SK-N-SH (cell line): ENCODE results near the gene ENTPD7. TPM values are rescaled to one million over a fixed set of nuclear protein-coding genes. Genes with fewer than 3 reads are reported as not detected.

Experiments
- CTCF ChIA-PET: fragments of 300-600, 350-600 bp; formaldehyde crosslinking; extraction: SDS; loops from one replicate; lab custom pipeline; 2021; lab: Yijun Ruan, JAX
- POLR2A ChIA-PET: fragments of 350-600 bp; sonication (Branson Sonifier 250); formaldehyde crosslinking; extraction: SDS; loops from one replicate; lab custom pipeline; 2020; ENCODE audit warnings: antibody characterized with exemption, inconsistent platforms; lab: Yijun Ruan, JAX
- DNase-seq: peaks from one replicate; pipeline ENCODE4 v3.0.0; 2012
- H2AFZ ChIP-seq: fragments of 200-600 bp; sonication (generic); 2 replicates; pipeline ENCODE4 v1.8.1; 2016; ENCODE audit warnings: antibody characterized with exemption, mild to moderate bottlenecking, low read depth
- H3F3A ChIP-seq: fragments of 200-600 bp; sonication (generic); replicated peaks from 2 replicates; pipeline ENCODE3; 2016; ENCODE audit warnings: antibody characterized with exemption, mild to moderate bottlenecking; ENCODE audit not compliant: insufficient read depth
- H3K27ac ChIP-seq, 2 experiments: fragments of 200-500 bp in 1 of 2; fragments of 200-600 bp in 1 of 2; sonication (Bioruptor generic) in 1 of 2; sonication (generic), shearing (Covaris generic) in 1 of 2; 2 replicates each; pipeline versions ENCODE4 v1.5.1 to v1.6.1; 2014 to 2016; ENCODE audit warnings: low read depth in 2 of 2, inconsistent platforms in 1 of 2, low read length in 1 of 2, mild to moderate bottlenecking in 1 of 2, mixed read lengths in 1 of 2
- H3K27me3 ChIP-seq: fragments of 200-600 bp; sonication (generic), shearing (Covaris generic); 2 replicates; pipeline ENCODE4 v1.6.1; 2016; ENCODE audit warnings: mixed run types; ENCODE audit not compliant: insufficient read depth
- H3K36me3 ChIP-seq, 2 experiments: fragments of 200-500 bp in 1 of 2; fragments of 200-600 bp in 1 of 2; sonication (Bioruptor generic) in 1 of 2; sonication (generic) in 1 of 2; replicated peaks in 1 of 2; 2 replicates each; pipeline versions ENCODE3 to v1.5.1; 2014 to 2016; ENCODE audit warnings: low read length in 1 of 2, mild to moderate bottlenecking in 1 of 2; ENCODE audit not compliant: insufficient read depth in 2 of 2, control insufficient read depth in 1 of 2
- H3K4me1 ChIP-seq, 2 experiments: fragments of 200-500 bp in 1 of 2; fragments of 200-600 bp in 1 of 2; sonication (Bioruptor generic) in 1 of 2; sonication (generic), shearing (Covaris generic) in 1 of 2; 2 replicates each; pipeline versions ENCODE4 v1.5.1 to v1.6.1; 2014 to 2016; ENCODE audit warnings: low read depth in 1 of 2, low read length in 1 of 2, mixed run types in 1 of 2; ENCODE audit not compliant: insufficient read depth in 2 of 2, control insufficient read depth in 1 of 2
- H3K4me2 ChIP-seq: fragments of 200-600 bp; sonication (generic), shearing (Covaris generic); 2 replicates; pipeline ENCODE4 v1.6.1; 2017; ENCODE audit warnings: mixed run types
- H3K4me3 ChIP-seq, 2 experiments: fragments of 200-500 bp in 1 of 2; fragments of 200-600 bp in 1 of 2; sonication (Bioruptor generic) in 1 of 2; sonication (generic), shearing (Covaris generic) in 1 of 2; 2 replicates each; pipeline versions ENCODE4 v1.5.1 to v1.8.1; 2014 to 2016; ENCODE audit warnings: low read depth in 2 of 2, inconsistent platforms in 1 of 2, low read length in 1 of 2, mild to moderate bottlenecking in 1 of 2, mixed read lengths in 1 of 2, moderate library complexity in 1 of 2
- H3K79me2 ChIP-seq: fragments of 200-600 bp; sonication (generic); 2 replicates; pipeline ENCODE4 v1.8.1; 2017; ENCODE audit warnings: mild to moderate bottlenecking; ENCODE audit not compliant: insufficient read depth
- H3K9ac ChIP-seq: fragments of 200-600 bp; sonication (generic); 2 replicates; pipeline ENCODE4 v1.6.1; 2017; ENCODE audit warnings: mixed run types
- H3K9me2 ChIP-seq: fragments of 200-600 bp; sonication (generic); 2 replicates; pipeline ENCODE4 v1.6.1; 2017; ENCODE audit warnings: mixed run types
- H3K9me3 ChIP-seq: fragments of 200-600 bp; sonication (generic); 2 replicates; pipeline ENCODE4 v1.6.1; 2017; ENCODE audit warnings: mixed run types, mild to moderate bottlenecking, moderate library complexity
- H4K20me1 ChIP-seq: fragments of 200-600 bp; sonication (generic); 2 replicates; pipeline ENCODE4 v1.6.1; 2017; ENCODE audit warnings: mild to moderate bottlenecking, mixed run types; ENCODE audit not compliant: insufficient read depth
- CHD2 ChIP-seq: fragments of 150-350 bp; IDR thresholded peaks from 2 replicates; pipeline ENCODE4 v1.6.1; 2018; ENCODE audit warnings: low read length; ENCODE audit not compliant: partially characterized antibody
- EP300 ChIP-seq, 2 experiments: IDR thresholded peaks; 2 replicates each; pipeline versions ENCODE4 v1.4.0 to v1.6.1; 2012; ENCODE audit warnings: borderline replicate concordance in 1 of 2, low read depth in 1 of 2, low read length in 1 of 2
- FOSL2 ChIP-seq: IDR thresholded peaks from 2 replicates; pipeline ENCODE4 v1.4.0; 2012; ENCODE audit warnings: low read depth, mild to moderate bottlenecking, moderate library complexity, borderline replicate concordance
- FOXJ3 ChIP-seq: sonication (generic); formaldehyde crosslinking; IDR thresholded peaks from 2 replicates; pipeline ENCODE4 v1.5.1; 2020; ENCODE audit warnings: mild to moderate bottlenecking, missing genetic modification reagents
- GATA2 ChIP-seq: sonication (generic); formaldehyde crosslinking; IDR thresholded peaks from 2 replicates; pipeline ENCODE4 v1.5.0; 2020; ENCODE audit warnings: mild to moderate bottlenecking, missing genetic modification reagents
- JUND ChIP-seq: IDR thresholded peaks from 2 replicates; pipeline ENCODE4 v1.4.0; 2012
- NFIC ChIP-seq: IDR thresholded peaks from 2 replicates; pipeline ENCODE4 v1.4.0; 2012; ENCODE audit warnings: borderline replicate concordance
- NRF1 ChIP-seq: IDR thresholded peaks from 2 replicates; pipeline ENCODE4 v1.6.1; 2012; ENCODE audit warnings: low read depth, mild to moderate bottlenecking, low read length
- RCOR1 ChIP-seq: fragments of 150-350 bp; IDR thresholded peaks from 2 replicates; pipeline ENCODE4 v1.6.1; 2017; ENCODE audit warnings: antibody characterized with exemption, low read length
- RFX5 ChIP-seq: IDR thresholded peaks from 2 replicates; pipeline ENCODE4 v1.6.1; 2012; ENCODE audit warnings: mild to moderate bottlenecking, improper control_type of control experiment, low read length
- RXRA ChIP-seq: IDR thresholded peaks from 2 replicates; pipeline ENCODE4 v1.4.0; 2012; ENCODE audit warnings: low read depth, mild to moderate bottlenecking, borderline replicate concordance
- SIN3A ChIP-seq: IDR thresholded peaks from 2 replicates; pipeline ENCODE4 v1.6.1; 2012; ENCODE audit warnings: low read depth, mild to moderate bottlenecking, low read length, moderate library complexity, borderline replicate concordance
- SMC3 ChIP-seq: IDR thresholded peaks from 2 replicates; pipeline ENCODE4 v1.6.1; 2012; ENCODE audit warnings: low read depth, low read length, improper control_type of control experiment
- TCF12 ChIP-seq: IDR thresholded peaks from 2 replicates; pipeline ENCODE4 v1.4.0; 2012
- USF1 ChIP-seq: IDR thresholded peaks from 2 replicates; pipeline ENCODE4 v1.4.0; 2012; ENCODE audit warnings: low read depth, borderline replicate concordance
- USF2 ChIP-seq: fragments of 150-350 bp; IDR thresholded peaks from 2 replicates; pipeline ENCODE4 v1.6.1; 2017; ENCODE audit warnings: antibody characterized with exemption, low read length, low read depth, borderline replicate concordance
- YY1 ChIP-seq: IDR thresholded peaks from 2 replicates; pipeline ENCODE4 v1.4.0; 2012; ENCODE audit warnings: low read depth, mild to moderate bottlenecking
- WGBS: methylation state at CpG from one replicate; pipeline ENCODE4 v1.1.6; 2017; ENCODE audit warnings: low lambda C conversion rate; 5-methylcytosine and 5-hydroxymethylcytosine counted together
- polyA plus RNA-seq, 3 experiments: library from polyadenylated mRNA; depleted of rRNA; stranded (reverse); fragments of >200 nt; gene quantifications; 2 replicates each; pipeline ENCODE4 v1.2.3, GENCODE V29; 2012
- TF ChIP-seq, protein P1 (sequence below): fragments of 200-600 bp; sonication (generic); IDR thresholded peaks from 2 replicates; pipeline ENCODE4 v1.6.1; 2017; ENCODE audit warnings: antibody characterized with exemption, mild to moderate bottlenecking, moderate library complexity
- TF ChIP-seq, protein P2 (sequence below): IDR thresholded peaks from 2 replicates; pipeline ENCODE4 v1.6.1; 2012; ENCODE audit warnings: mild to moderate bottlenecking, low read depth, low read length, moderate library complexity

Gene ENTPD7
- polyA plus RNA-seq, 1 of the 3 experiments (the other 2 are of a cell fraction) = 3.9 TPM

GRCh38 chr10:99689461-99689860 lies 30.2 kb downstream of the ENTPD7 start:
- no peak overlapping the region for H3K27ac ChIP-seq
- no peak for DNase-seq

GRCh38 chr10:99693933-99694583 lies 34.7 kb downstream of the ENTPD7 start:
- Histone ChIP-seq H4K20me1 (no peaks in the 10 kb centered on the region), H3K9ac (peak overlapping the region; percentile 25; the same call in 1 of the 2 replicates), H3K4me1 (peaks cover 0 to 13% of the 10 kb centered on the region in 2 experiments; a peak in 1 of 4 replicates), H3K79me2 (peaks cover 4% of the 10 kb centered on the region; the same call in 1 of the 2 replicates), H3K27me3 (no peaks in the 10 kb centered on the region), H3K27ac (peak overlapping the region in 1 of 2 experiments; percentile 79; a peak in 2 of 4 replicates), H3F3A (peaks cover 22% of the 10 kb centered on the region), H3K4me2 (no peak overlapping the region), H2AFZ (no peak overlapping the region), H3K36me3 (peaks cover 56 to 75% of the 10 kb centered on the region in 2 experiments), H3K4me3 (no peak overlapping the region), H3K9me3 (no peaks in the 10 kb centered on the region), H3K9me2 (no peaks in the 10 kb centered on the region)
- no peak for DNase-seq
- CTCF ChIA-PET = no interaction called here
- WGBS = 75% methylated on average over 3 of the region's 3 CpGs
- POLR2A ChIA-PET = no interaction called here
- peak in 1 of 2 experiments; percentile 10; a peak in 1 of 4 replicates for TF ChIP-seq EP300 (IDR thresholded peaks at IDR 0.05; ENCODE audit: borderline replicate concordance in 1 of 2, low read depth in 1 of 2, low read length in 1 of 2)
- peak; percentile 71; the same call in 1 of the 2 replicates for TF ChIP-seq YY1
- TF ChIP-seq, protein P1, sequence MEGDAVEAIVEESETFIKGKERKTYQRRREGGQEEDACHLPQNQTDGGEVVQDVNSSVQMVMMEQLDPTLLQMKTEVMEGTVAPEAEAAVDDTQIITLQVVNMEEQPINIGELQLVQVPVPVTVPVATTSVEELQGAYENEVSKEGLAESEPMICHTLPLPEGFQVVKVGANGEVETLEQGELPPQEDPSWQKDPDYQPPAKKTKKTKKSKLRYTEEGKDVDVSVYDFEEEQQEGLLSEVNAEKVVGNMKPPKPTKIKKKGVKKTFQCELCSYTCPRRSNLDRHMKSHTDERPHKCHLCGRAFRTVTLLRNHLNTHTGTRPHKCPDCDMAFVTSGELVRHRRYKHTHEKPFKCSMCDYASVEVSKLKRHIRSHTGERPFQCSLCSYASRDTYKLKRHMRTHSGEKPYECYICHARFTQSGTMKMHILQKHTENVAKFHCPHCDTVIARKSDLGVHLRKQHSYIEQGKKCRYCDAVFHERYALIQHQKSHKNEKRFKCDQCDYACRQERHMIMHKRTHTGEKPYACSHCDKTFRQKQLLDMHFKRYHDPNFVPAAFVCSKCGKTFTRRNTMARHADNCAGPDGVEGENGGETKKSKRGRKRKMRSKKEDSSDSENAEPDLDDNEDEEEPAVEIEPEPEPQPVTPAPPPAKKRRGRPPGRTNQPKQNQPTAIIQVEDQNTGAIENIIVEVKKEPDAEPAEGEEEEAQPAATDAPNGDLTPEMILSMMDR = no peak
- TF ChIP-seq USF2 = no peak
- TF ChIP-seq FOSL2 = peak; percentile 36; the same call in 1 of the 2 replicates
- no peak for TF ChIP-seq RCOR1
- no peak for TF ChIP-seq GATA2 (CRISPR knock-in tag)
- TF ChIP-seq SIN3A = no peak
- 0 out of 2 replicates have a peak, but pooled peaks have one; percentile 6 for TF ChIP-seq JUND
- peak; percentile 24; the same call in 1 of the 2 replicates for TF ChIP-seq NFIC
- no peak for TF ChIP-seq RFX5
- TF ChIP-seq NRF1 = no peak
- TF ChIP-seq, protein P2, sequence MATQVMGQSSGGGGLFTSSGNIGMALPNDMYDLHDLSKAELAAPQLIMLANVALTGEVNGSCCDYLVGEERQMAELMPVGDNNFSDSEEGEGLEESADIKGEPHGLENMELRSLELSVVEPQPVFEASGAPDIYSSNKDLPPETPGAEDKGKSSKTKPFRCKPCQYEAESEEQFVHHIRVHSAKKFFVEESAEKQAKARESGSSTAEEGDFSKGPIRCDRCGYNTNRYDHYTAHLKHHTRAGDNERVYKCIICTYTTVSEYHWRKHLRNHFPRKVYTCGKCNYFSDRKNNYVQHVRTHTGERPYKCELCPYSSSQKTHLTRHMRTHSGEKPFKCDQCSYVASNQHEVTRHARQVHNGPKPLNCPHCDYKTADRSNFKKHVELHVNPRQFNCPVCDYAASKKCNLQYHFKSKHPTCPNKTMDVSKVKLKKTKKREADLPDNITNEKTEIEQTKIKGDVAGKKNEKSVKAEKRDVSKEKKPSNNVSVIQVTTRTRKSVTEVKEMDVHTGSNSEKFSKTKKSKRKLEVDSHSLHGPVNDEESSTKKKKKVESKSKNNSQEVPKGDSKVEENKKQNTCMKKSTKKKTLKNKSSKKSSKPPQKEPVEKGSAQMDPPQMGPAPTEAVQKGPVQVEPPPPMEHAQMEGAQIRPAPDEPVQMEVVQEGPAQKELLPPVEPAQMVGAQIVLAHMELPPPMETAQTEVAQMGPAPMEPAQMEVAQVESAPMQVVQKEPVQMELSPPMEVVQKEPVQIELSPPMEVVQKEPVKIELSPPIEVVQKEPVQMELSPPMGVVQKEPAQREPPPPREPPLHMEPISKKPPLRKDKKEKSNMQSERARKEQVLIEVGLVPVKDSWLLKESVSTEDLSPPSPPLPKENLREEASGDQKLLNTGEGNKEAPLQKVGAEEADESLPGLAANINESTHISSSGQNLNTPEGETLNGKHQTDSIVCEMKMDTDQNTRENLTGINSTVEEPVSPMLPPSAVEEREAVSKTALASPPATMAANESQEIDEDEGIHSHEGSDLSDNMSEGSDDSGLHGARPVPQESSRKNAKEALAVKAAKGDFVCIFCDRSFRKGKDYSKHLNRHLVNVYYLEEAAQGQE = no peak
- TF ChIP-seq SMC3 = no peak
- no peak for TF ChIP-seq CHD2
- TF ChIP-seq TCF12 = peak; percentile 36; the same call in 1 of the 2 replicates

More at GRCh38 chr10:99689461-99689860, 30.2 kb downstream of the ENTPD7 start:
- Histone ChIP-seq H3K79me2 (peaks cover 4% of the 10 kb centered on the region; the same call in 1 of the 2 replicates), H2AFZ (no peak overlapping the region), H3K27me3 (no peaks in the 10 kb centered on the region), H3K4me1 (peaks cover 0 to 14% of the 10 kb centered on the region in 2 experiments; a peak in 1 of 4 replicates), H3K9me3 (no peaks in the 10 kb centered on the region), H3K9me2 (no peaks in the 10 kb centered on the region), H3K36me3 (peaks cover 45 to 66% of the 10 kb centered on the region in 2 experiments), H3K4me2 (no peak overlapping the region), H3F3A (peaks cover 26% of the 10 kb centered on the region), H4K20me1 (no peaks in the 10 kb centered on the region), H3K9ac (no peak overlapping the region), H3K4me3 (no peak overlapping the region)
- WGBS = 95% methylated on average over 1 of the region's 1 CpG
- CTCF ChIA-PET = no interaction called here
- POLR2A ChIA-PET = no interaction called here
- TF ChIP-seq TCF12 = no peak
- no peak for TF ChIP-seq RXRA
- TF ChIP-seq FOXJ3 = no peak
- no peak for TF ChIP-seq FOSL2
- no peak for TF ChIP-seq NFIC
- TF ChIP-seq USF1 = no peak
